GM12878 (cell line): ENCODE measurements around the gene RHEX. TPM values are rescaled to one million over a fixed set of nuclear protein-coding genes. Genes with fewer than 3 reads are reported as not detected.
"Not testable (repeated sequence)": the region's sequence is repeated elsewhere in the genome, so short reads cannot be mapped to it uniquely, and the experiment has no call there.

Source experiments
- ATAC-seq: fragments of 200-7000 bp; cut with Tn5 transposase; 3 replicates; pipeline ENCODE4 v1.9.1; 2020; ENCODE audit warnings: mild to moderate bottlenecking, moderate library complexity
- BruUV-seq: library from RNA; stranded (reverse); fragments of 400-500 nt; replicated peaks from 2 replicates; lab custom pipeline; 2021; lab: Mats Ljungman, UMichigan
- CTCF ChIA-PET: fragments of 300-600 bp; sonication (Branson Sonifier 250); formaldehyde crosslinking; extraction: SDS; loops from one replicate; lab custom pipeline; 2021; ENCODE audit warnings: inconsistent platforms; lab: Yijun Ruan, JAX
- POLR2A ChIA-PET: fragments of 350-600 bp; formaldehyde crosslinking; extraction: SDS; loops from one replicate; lab custom pipeline; 2021; ENCODE audit warnings: inconsistent platforms; lab: Charles Lee
- RAD21 ChIA-PET: fragments of 300-600 bp; sonication (Branson Sonifier 250); formaldehyde crosslinking; loops from one replicate; lab custom pipeline; 2023; ENCODE audit warnings: antibody characterized with exemption; ENCODE audit not compliant: unreplicated experiment; lab: Charles Lee
- SMC1A ChIA-PET: fragments of 300-600 bp; sonication (Branson Sonifier 250); formaldehyde crosslinking; loops from one replicate; lab custom pipeline; 2023; ENCODE audit not compliant: unreplicated experiment, uncharacterized antibody; lab: Charles Lee
- DNase-seq: peaks from one replicate; pipeline ENCODE4 v3.0.0-alpha.2; 2011; ENCODE audit warnings: low read depth, low spot score
- FAIRE-seq: peaks from 3 replicates; lab custom pipeline; 2011; peaks lifted over from hg19 to GRCh38; lab: Jason Lieb, UNC
- H2AFZ ChIP-seq: 2 replicates; pipeline ENCODE4 v1.6.0; 2011; ENCODE audit warnings: low read depth, low read length, control low read depth; ENCODE audit not compliant: control insufficient read depth
- H3K27ac ChIP-seq: 2 replicates; pipeline ENCODE4 v1.5.1; 2011; ENCODE audit warnings: control low read depth; ENCODE audit not compliant: control insufficient read depth, insufficient read depth
- H3K27me3 ChIP-seq, 2 experiments: replicated peaks in 1 of 2; 2 replicates each; pipeline versions ENCODE4 v1.6.0 to v1.6.1; 2011; ENCODE audit warnings: low read length in 1 of 2; ENCODE audit not compliant: control insufficient read depth in 2 of 2, insufficient read depth in 2 of 2
- H3K36me3 ChIP-seq, 2 experiments: 2 replicates each; pipeline ENCODE4 v1.5.1; 2011; ENCODE audit warnings: low read length in 1 of 2; ENCODE audit not compliant: control insufficient read depth in 2 of 2, insufficient read depth in 2 of 2
- H3K4me1 ChIP-seq: 2 replicates; pipeline ENCODE4 v1.6.1; 2011; ENCODE audit warnings: mild to moderate bottlenecking, low read length, moderate library complexity, mixed read lengths; ENCODE audit not compliant: control insufficient read depth, insufficient read depth
- H3K4me2 ChIP-seq: 2 replicates; pipeline ENCODE4 v1.6.0; 2011; ENCODE audit warnings: control low read depth; ENCODE audit not compliant: control insufficient read depth, insufficient read depth
- H3K4me3 ChIP-seq: fragments of 200-600 bp; sonication (generic); 2 replicates; pipeline ENCODE4 v1.5.1; 2016
- H3K79me2 ChIP-seq: 2 replicates; pipeline ENCODE4 v1.6.0; 2011; ENCODE audit warnings: low read length; ENCODE audit not compliant: control insufficient read depth, insufficient read depth
- H3K9ac ChIP-seq: 2 replicates; pipeline ENCODE4 v1.8.0; 2011; ENCODE audit warnings: low read length, control low read depth, mixed read lengths; ENCODE audit not compliant: control insufficient read depth, insufficient read depth
- H3K9me3 ChIP-seq: replicated peaks from 3 replicates; pipeline ENCODE4 v1.5.1; 2011; ENCODE audit warnings: mild to moderate bottlenecking, low read length; ENCODE audit not compliant: control insufficient read depth, insufficient read depth
- H4K20me1 ChIP-seq: 2 replicates; pipeline ENCODE4 v1.6.0; 2011; ENCODE audit not compliant: control insufficient read depth, insufficient read depth
- BHLHE40 ChIP-seq, 2 experiments: fragments of 450-650 bp in 1 of 2; IDR thresholded peaks; 2 replicates each; pipeline ENCODE4 v1.6.1; 2011 to 2017; ENCODE audit warnings: low read depth in 2 of 2, borderline replicate concordance in 1 of 2, improper control_type of control experiment in 1 of 2, low read length in 1 of 2, mild to moderate bottlenecking in 1 of 2
- BMI1 ChIP-seq: fragments of 450-650 bp; IDR thresholded peaks from 2 replicates; pipeline ENCODE4 v1.6.1; 2016; ENCODE audit warnings: mild to moderate bottlenecking, moderate library complexity, borderline replicate concordance
- MAX ChIP-seq: IDR thresholded peaks from 2 replicates; pipeline ENCODE4 v1.6.1; 2012; ENCODE audit warnings: low read depth, low read length, improper control_type of control experiment
- NFYB ChIP-seq: IDR thresholded peaks from 2 replicates; pipeline ENCODE4 v1.6.1; 2011; ENCODE audit warnings: low read depth, mild to moderate bottlenecking, low read length, improper control_type of control experiment, moderate library complexity; ENCODE audit not compliant: insufficient read depth
- POLR2A ChIP-seq: IDR thresholded peaks from 2 replicates; pipeline ENCODE4 v1.6.1; 2011; ENCODE audit warnings: low read depth, mild to moderate bottlenecking, low read length
- TAF1 ChIP-seq: IDR thresholded peaks from 2 replicates; pipeline ENCODE4 v1.6.1; 2011; ENCODE audit warnings: mild to moderate bottlenecking, low read depth, low read length, borderline replicate concordance
- ZBTB33 ChIP-seq: fragments of 450-650 bp; IDR thresholded peaks from 2 replicates; pipeline ENCODE4 v1.6.1; 2017; ENCODE audit warnings: mild to moderate bottlenecking
- WGBS: methylation state at CpG from one replicate; pipeline ENCODE4 v1.1.6; 2016; ENCODE audit warnings: low lambda C conversion rate; ENCODE audit not compliant: insufficient replicate concordance, insufficient coverage; ENCODE audit errors: missing lambda C conversion rate; 5-methylcytosine and 5-hydroxymethylcytosine counted together
- in situ Hi-C: fragments of 300-500 bp; cut with MboI; formaldehyde crosslinking; loops from 9 replicates; pipeline ENCODE4 v1.14.3; 2018; ENCODE audit warnings: mixed read lengths
- intact Hi-C: fragments of 100-400 bp; cut with micrococcal nuclease; formaldehyde crosslinking; loops from one replicate; pipeline ENCODE4 v1.14.2; 2022; ENCODE audit not compliant: unreplicated experiment
- polyA plus RNA-seq, 11 experiments: library from polyadenylated mRNA; depleted of rRNA in 4 of 11; unstranded in 6 of 11; stranded (reverse) in 5 of 11; fragments of >200 nt; fragmentation: Nextera tagmentation in 4 of 11; fragmentation: Illumina TruSeq in 1 of 11; extraction: Ambion mirVana in 4 of 11; extraction: Trizol in 1 of 11; gene quantifications; 1 replicate in 1 of 11; 2 replicates in 10 of 11; pipeline versions ENCODE4 v1.2.1 to v1.2.3, GENCODE V29; 2011 to 2016; ENCODE audit warnings: inconsistent platforms in 2 of 11, missing spikeins in 2 of 11, low read depth in 1 of 11
- total RNA-seq, 4 experiments: library from RNA; depleted of rRNA in 3 of 4; stranded (reverse); fragments of >200 nt in 3 of 4; fragmentation: Illumina TruSeq in 1 of 4; extraction: Trizol in 1 of 4; gene quantifications; 2 replicates each; pipeline versions ENCODE4 v1.2.1 to v1.2.3, GENCODE V29; 2013 to 2021

The RHEX gene
- total and polyA plus RNA-seq, 10 of the 15 experiments (the other 5 are each of a cell fraction or from before 2014, with no cell fraction given): 2.4 to 11.4 (median 5.7) TPM

- ChIA-PET POLR2A (no interaction called here), SMC1A (interaction anchor here (1.4 kb wide), 1 partner anchor 45 kb away, joined by 4 read pairs; no protein-coding TSS in a partner anchor), CTCF (interaction anchor here (1.5 to 2.8 kb wide), 4 partner anchors 24 to 48 kb away, joined by 3 to 19 read pairs (median 10); no protein-coding TSS in a partner anchor)
- FAIRE-seq (no peak), DNase-seq (no peak), ATAC-seq (no peak)
- Histone ChIP-seq H3K36me3 (peaks cover 21 to 30% of the 10 kb centered on the region in 2 experiments), H4K20me1 (peaks cover 3% of the 10 kb centered on the region; the same call in 1 of the 2 replicates), H3K4me1 (peaks cover 17% of the 10 kb centered on the region), H3K27me3 (no peaks in the 10 kb centered on the region)
- intact Hi-C loops: no loop called here
- WGBS: 98% methylated on average over 3 of the region's 3 CpGs
- TF ChIP-seq ZBTB33 (no peak), NFYB (no peak), TAF1 (no peak), BMI1 (no peak), POLR2A (no peak)
- TF ChIP-seq, all 136 proteins: peak for 0
- RAD21 ChIA-PET: no interaction called here
- no peak overlapping the region for H3K9ac ChIP-seq
- no TSS peak for BruUV-seq
- no peak overlapping the region for H2AFZ ChIP-seq
- in situ Hi-C loops: no loop called here
- H3K27ac ChIP-seq: no peak overlapping the region
- no peaks in the 10 kb centered on the region; the same call in 2 of the 3 replicates for H3K9me3 ChIP-seq
- no peak overlapping the region for H3K4me3 ChIP-seq
- H3K4me2 ChIP-seq: no peak overlapping the region
- peaks cover 30% of the 10 kb centered on the region for H3K79me2 ChIP-seq
These were observed 7.9 kb downstream of the RHEX start for GRCh38 chr1:206060844-206061243.

- CTCF ChIA-PET: interaction anchor here (0.7 kb wide), 1 partner anchor 44 kb away, joined by 3 read pairs; no protein-coding TSS in a partner anchor
These were observed 9.5 kb downstream of the RHEX start for GRCh38 chr1:206062464-206062863.

GRCh38 chr1:206064001-206064400 is 11.0 kb downstream of the RHEX start:
- H3K9me3 ChIP-seq, ATAC-seq, H3K9ac ChIP-seq, BruUV-seq, POLR2A ChIA-PET, SMC1A ChIA-PET, intact Hi-C loops, DNase-seq, RAD21 ChIA-PET, in situ Hi-C loops, H3K4me2 ChIP-seq, H3K4me3 ChIP-seq, H3K79me2 ChIP-seq, FAIRE-seq, H3K27me3 ChIP-seq, H4K20me1 ChIP-seq, H3K27ac ChIP-seq, CTCF ChIA-PET, H2AFZ ChIP-seq: not testable (repeated sequence)
- Histone ChIP-seq H3K36me3 (peaks cover 18 to 27% of the 10 kb centered on the region in 2 experiments), H3K4me1 (peaks cover 28% of the 10 kb centered on the region)
- whole genome bisulfite sequencing: 91% methylated on average over 24 of the region's 35 CpGs

More at GRCh38 chr1:206062464-206062863, 9.5 kb downstream of the RHEX start:
- SMC1A ChIA-PET: interaction anchor here (1.3 kb wide), 1 partner anchor 11 kb away, joined by 4 read pairs; no protein-coding TSS in a partner anchor
- Histone ChIP-seq H3K9me3 (no peaks in the 10 kb centered on the region; the same call in 2 of the 3 replicates), H3K36me3 (peaks cover 21 to 27% of the 10 kb centered on the region in 2 experiments), H2AFZ (no peak overlapping the region), H3K9ac (no peak overlapping the region), H3K27me3 (no peaks in the 10 kb centered on the region), H3K27ac (no peak overlapping the region), H3K79me2 (peaks cover 15% of the 10 kb centered on the region), H4K20me1 (peaks cover 3% of the 10 kb centered on the region; the same call in 1 of the 2 replicates), H3K4me1 (peaks cover 25% of the 10 kb centered on the region), H3K4me2 (no peak overlapping the region), H3K4me3 (no peak overlapping the region)
- ATAC-seq (no peak), DNase-seq (no peak), FAIRE-seq (no peak)
- 76% methylated on average over 6 of the region's 6 CpGs for WGBS
- RAD21 ChIA-PET: no interaction called here
- no TSS peak for BruUV-seq
- peak in 1 of 2 experiments; percentile 26; a peak in 1 of 4 replicates for TF ChIP-seq BHLHE40 (IDR thresholded peaks at IDR 0.05; ENCODE audit: borderline replicate concordance in 1 of 2, low read depth in 2 of 2, low read length in 1 of 2)
- peak; percentile 56; the same call in 1 of the 2 replicates for TF ChIP-seq POLR2A
- TF ChIP-seq MAX: no peak
- POLR2A ChIA-PET: no interaction called here
- intact Hi-C loops (no loop called here), in situ Hi-C loops (no loop called here)
